Raji (cell line): ENCODE measurements around the gene NDOR1.

Experiments used
- POLR2A ChIP-seq: IDR thresholded peaks from 2 replicates; pipeline ENCODE4 v1.6.1; 2011; ENCODE audit warnings: low read depth, low read length, control low read depth; ENCODE audit not compliant: insufficient read depth

The NDOR1 gene

DNA sequence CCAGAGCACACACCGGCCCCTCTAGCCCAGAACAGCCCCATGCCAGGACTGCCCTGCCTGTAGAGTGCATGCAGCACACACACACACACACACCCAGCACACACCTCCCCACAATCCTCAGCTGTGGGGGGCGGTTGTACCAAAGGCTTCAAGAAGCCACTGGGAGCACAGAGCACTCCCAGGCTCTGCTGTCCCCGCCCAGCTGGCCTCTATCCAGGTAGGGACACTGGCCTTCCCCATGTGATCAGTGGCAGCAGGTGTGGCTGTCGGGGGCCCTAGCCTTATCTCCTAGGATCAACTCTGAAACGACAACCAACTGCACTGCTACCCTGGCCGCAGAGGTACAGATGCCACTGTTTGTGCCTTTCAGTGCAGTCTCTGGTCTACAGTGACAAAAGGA is 19.1 kb upstream of the NDOR1 start:
- no peak for TF ChIP-seq POLR2A

DNA sequence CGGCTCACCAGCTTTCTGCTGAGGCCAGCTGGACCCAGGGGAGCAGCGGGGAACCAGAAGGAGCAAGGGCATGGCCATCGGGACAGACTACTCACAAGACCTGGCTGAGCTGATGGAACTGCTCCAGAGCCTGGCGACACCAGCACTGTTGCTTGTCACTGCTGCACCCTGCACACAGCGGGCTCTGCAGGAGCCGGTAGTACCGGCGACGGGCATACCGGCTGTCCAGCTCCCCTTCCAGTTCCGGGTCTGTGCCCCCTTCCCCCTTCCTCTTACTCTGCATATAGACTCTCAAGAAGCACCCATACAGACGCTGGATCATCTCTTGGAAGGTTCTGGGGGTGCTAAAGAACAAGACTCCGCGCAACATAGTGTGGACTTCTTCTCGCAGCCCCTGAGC is 18.1 kb upstream of the NDOR1 start:
- no peak for TF ChIP-seq POLR2A

DNA sequence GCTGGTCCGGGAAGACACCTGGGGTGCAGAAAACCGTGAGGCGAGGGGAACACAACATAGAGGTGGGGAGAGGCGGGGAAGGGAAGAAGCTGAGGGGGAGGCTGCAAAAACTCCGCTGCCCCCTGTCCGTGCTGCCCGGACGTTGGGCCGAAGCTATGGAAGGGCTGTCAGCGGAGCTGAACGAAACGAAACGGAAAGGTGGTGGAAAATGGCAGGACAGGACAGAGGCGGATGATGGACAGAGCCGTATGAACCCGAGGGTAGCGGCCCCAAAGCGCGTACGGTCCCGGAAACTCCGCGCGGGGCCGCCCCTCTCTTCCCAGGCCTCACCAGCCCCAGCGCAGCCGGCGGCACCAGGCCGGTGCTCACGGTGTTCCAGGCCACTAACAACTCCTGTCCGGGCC is 17.4 kb upstream of the NDOR1 start:
- TF ChIP-seq POLR2A, result no peak

DNA sequence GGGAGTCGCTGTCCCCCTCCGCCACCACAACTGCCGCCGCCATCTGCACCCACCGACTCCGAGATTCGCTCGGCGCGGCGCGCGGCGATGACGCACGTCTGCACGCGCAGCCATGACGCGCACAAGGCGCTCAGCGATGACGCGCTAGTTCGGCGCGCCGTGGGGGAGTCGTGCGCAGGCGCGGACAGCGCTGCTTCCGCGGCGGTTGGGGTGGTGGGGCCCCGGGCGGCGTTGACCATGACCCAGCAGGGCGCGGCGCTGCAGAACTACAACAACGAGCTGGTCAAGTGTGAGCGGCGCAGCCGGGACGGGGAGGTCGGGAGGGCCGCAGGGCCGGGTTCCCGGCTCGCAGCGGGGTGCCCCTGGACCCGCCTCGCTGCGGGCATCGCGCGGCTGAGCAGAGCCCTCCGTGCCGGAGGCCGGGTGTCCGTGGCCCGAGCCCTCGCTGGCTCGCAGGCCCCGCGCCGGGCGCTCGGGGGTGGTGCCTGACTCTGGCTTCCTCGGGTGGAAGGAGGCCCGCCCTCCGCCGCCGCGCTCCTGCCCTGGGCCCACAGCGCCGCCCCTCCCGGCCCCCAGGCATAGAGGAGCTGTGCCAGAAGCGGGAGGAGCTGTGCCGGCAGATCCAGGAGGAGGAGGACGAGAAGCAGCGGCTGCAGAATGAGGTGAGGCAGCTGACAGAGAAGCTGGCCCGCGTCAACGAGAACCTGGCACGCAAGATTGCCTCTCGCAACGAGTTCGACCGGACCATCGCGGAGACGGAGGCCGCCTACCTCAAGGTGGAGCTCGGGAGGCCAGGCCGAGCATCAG is 16.8 kb upstream of the NDOR1 start, which contains the start of the genes ANAPC2 and SSNA1:
Gene ANAPC2, minus strand, starts transcription at position 71 of the 807 bp plus-strand sequence. Its CDS starts 28 bp downstream, at position 43.
Gene SSNA1, plus strand, starts transcription at position 187 of the 807 bp plus-strand sequence. Its CDS starts 51 bp downstream, at position 238.
- TF ChIP-seq POLR2A, result peak; percentile 92

DNA sequence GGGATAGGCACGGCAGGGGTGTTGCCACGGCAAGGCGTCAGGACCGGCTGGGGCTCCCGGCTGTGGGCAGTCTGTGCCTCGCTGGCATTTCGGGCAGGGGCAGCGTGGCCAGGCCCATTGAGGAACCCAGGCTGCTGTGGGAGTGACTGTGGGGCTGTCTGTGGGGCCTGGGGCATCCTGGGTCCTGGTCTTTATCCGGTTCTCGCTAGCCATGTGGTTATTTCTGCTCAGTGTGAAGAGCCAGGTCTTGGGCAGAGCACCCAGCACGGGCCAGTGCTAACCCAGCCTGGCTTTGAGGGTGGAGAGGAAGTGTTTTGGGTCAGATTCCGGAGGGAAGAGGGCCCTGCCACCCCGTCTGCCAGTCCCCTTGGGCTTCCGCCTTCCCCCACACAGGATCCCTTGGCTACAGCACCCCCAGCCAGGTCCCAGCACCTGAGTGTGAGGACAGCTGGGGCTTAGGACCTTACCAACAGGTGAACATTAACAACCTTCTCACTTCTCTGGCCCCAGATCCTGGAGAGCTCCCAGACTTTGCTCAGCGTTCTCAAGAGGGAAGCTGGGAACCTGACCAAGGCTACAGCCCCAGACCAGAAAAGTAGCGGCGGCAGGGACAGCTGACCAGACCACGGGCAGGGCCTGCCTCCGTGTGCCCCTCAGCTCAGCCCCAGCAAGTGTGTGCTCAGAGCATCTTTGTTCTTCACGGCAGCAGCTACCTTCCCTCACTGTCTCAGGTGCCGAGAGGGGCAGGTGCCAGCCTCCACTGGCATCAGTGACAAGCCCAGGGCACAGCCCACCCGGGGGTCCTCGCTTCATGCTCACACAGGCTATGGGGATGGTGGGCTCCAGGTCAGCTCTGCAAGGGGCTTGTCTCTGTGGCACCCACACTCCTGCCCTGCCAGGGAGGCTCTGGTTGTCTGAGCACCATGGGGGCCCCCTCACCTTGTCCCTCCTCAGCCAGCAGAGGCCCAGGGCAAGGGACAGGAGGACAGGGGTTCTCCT is 15.9 kb upstream of the NDOR1 start:
- TF ChIP-seq POLR2A, result no peak

DNA sequence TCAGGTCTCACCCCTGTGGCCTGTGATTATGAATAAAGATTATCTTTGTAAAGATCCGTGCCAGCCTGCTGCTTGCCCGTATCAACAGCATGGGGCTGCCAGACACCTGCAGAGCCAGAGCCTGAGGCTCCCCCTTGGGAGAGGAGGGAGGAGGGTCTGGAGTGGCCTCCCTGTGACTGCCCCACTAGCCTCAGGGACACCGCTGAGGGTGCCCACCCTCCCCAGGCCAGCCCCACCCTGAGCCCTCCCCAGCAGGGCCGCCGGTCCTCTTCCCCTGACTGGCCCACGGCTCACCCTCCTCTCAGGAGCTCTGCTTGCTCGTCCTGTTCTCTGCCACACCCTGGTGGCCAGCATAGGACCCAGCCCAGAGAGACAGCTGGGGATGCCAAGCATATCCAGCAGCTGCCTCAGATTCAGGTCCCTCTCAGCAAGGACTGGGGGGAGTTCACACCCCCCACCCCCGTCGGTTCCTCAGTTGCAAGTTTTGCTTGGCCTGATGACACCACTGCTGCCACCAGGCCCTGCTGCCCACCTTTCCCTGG is 15.1 kb upstream of the NDOR1 start:
- TF ChIP-seq POLR2A, result no peak

DNA sequence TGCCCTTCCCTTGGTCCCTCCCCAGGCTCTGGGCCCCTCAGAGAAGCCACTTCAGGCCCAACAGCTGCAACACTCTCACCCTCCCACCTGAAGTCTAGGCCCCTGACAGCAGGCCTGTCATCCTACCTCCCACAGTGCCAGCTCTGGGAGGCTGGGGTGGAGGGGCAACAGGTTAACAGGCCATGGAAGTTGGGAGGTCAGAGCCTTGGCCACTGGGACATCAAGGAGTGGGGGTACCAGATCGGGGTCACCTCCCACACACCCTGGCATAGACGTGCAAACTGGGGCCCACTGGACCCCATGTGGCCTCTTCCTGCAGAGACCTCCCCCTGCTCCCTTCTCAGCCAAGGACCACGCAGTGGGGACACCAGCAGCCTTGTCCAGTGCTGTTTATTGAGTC is 14.3 kb upstream of the NDOR1 start:
- 0 out of 2 replicates have a peak, but pooled peaks have one; percentile 15 for TF ChIP-seq POLR2A

DNA sequence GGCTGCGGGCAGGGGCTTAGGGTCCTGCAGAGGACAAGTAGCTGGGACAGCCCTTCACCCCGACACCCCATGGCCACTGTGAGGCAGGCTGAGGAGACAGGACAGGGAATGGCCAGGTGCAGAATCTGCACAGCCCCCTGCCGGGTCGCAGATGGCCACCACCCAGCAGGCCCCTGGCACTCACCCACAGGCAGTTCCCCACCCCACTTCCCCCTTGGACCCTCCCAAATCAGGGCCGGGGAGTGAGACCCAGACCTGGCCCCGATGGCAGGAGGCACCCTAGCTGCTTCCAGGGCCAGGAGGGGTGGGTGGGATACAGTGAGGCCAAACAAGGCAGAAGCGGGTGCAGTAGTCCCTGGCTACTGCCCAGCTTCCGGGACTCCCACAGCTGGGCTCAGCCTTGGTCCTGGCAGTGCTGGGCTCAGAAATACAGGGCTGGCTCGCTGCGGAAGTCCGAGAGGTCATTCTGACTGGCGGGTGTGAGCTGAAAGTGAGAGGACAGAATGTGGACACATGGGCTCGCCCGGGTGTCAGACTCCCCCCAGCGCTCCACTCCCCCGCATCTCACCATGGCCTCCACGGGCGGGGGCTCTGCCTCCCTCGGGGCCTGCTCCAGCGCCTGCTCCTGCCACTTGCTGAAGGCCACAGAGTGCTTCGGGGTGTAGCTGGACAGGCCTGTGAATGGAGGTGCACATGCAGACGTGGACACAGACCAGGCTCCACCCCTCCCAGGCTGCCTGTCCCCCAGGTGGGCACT is 13.6 kb upstream of the NDOR1 start:
- 0 out of 2 replicates have a peak, but pooled peaks have one; percentile 1 for TF ChIP-seq POLR2A

DNA sequence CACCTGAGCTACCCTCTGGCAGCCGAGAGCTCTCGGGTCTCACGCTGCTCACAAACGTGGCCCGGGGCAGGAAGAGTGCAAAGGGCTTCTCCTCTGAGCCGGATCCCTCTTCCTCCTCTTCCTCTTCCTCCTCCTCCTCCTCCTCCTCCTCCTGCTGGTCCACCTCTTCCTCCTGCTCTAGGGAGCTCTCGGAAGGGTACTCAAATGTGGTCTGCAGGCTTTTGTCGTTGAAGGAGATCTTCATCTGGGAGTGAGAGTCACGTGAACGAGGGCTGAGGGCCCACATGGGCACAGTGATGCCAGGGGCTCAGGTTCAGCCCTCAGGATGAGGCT is 13.1 kb upstream of the NDOR1 start:
- TF ChIP-seq POLR2A, result no peak

DNA sequence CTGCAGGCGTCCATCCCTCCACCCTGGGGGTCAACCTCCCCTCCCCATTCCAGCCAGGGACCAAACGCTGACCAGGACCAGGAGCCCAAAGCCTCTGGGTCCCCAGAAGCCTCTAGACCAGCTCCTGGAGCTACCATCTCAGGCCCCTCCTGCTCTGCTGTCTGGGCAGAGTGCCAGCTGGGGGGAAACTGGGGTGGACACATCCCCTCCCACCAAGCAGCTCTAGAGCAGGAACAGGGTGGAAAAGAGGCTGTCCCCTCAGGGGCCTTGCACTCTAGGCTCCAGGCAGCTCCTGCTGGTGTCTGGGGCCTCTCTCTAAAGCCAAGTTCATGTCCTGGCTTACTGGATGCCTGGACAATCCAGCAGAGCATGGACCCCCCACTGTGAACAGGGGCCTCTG is 12.6 kb upstream of the NDOR1 start:
- TF ChIP-seq POLR2A, result no peak

DNA sequence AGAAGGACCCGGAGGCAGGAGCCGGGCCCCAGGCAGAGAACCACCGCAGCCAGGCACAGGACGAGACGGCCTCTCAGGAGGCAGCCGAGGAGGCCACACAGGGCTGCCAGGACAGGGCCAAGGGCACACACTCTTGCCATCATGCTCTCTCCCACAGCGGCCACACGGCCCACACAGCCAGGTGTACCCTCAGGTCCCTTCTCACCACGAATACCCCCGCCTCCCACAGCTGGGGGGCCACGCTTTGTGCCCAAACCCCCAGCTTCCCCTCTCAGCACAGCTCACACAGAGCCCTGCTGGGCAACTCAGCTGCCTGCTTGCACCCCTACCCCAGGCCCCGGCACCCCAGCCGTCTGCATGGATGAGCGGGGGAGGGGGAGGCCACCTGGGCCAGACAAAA is 11.7 kb upstream of the NDOR1 start:
- no peak for TF ChIP-seq POLR2A

DNA sequence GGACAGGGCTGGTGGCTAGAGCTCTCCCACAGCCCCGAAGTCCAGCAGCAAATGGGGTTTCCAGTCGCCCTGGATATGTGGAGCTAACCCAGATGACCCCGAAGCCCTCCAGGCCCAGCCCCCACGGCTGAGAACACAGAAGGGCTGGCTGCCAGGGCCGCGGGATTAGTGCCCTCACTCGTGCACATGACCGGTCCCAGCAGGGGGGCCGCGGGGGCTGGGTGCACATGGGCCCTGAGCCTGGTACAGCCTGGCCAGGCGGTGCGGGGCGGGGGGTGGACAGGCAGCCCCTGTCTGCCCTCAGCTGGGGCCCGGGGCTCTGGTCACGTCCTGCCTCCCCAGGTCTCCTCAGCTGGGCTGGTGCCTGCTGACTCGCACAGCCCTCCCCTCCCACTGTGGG is 11.1 kb upstream of the NDOR1 start:
- TF ChIP-seq POLR2A, result no peak

DNA sequence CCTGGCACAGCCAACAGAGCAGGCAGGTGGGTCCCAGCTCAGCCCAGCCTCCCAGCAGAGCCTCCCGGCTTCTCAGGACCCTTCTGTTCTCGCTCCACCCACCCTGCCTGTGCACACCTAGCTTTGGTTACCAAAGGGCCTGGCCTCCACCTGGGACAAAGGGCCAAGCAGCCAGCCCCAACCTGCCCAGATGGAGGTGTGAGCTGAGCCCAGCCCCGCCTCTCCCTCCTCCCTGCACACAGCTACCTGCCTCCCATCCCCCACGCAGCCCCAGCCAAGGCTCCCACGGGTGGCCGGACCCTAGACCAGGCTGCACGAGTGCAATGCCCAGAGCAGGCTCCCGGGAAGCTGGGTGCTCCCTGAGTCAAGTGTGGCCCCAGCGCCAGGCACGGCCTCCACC is 10.6 kb upstream of the NDOR1 start:
- no peak for TF ChIP-seq POLR2A

DNA sequence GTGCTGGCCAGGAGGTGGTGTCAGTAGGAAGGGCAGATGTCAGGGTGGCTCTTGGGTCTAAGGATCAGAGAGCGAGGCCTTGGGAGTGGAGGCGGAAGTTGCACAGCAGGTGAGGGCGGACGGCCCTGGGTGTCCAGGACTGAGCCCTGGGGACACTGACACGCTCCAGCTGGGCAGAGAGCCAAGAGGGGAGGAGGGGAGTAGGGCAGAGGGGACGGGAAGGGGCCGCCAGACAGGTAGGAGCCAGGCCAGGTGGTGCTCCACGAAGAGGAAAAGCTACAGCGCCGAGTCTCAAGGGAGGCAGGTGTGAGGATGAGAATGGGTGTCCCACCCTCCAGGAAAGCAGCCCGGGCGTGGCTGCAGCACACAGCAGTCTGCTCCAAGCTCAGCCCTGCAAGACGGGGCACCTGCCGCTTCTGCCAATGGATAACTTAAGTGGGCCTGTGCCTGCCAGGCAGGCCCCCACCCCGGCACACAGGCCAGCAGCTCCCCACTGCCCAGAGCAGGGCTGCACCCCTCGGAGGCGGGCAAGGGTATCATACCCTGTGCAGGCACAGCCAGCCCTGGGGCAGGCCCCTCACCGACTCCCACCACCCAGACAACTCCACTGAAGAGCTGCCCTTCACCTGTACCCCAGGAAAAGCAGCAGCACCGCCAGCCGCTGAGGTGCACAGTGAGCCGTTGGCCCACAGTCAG is 9.8 kb upstream of the NDOR1 start:
- TF ChIP-seq POLR2A, result no peak
